A673 (cell line): ENCODE data around the gene CHPT1.

Source experiments
- CTCF ChIP-seq: fragments of 300-800, 200-600 bp; sonication (generic); conservative IDR thresholded peaks from 2 replicates; pipeline ENCODE4 v1.5.1; 2017; ENCODE audit warnings: low read depth, mild to moderate bottlenecking, antibody characterized with exemption, low read length, moderate library complexity, mixed read lengths
- EZH2 ChIP-seq: fragments of 200-600 bp; sonication (generic); IDR thresholded peaks from 2 replicates; pipeline ENCODE4 v1.6.1; 2017; ENCODE audit warnings: borderline replicate concordance, low read depth, mild to moderate bottlenecking, mixed read lengths, antibody characterized with exemption, low read length; ENCODE audit not compliant: poor library complexity, severe bottlenecking

DNA sequence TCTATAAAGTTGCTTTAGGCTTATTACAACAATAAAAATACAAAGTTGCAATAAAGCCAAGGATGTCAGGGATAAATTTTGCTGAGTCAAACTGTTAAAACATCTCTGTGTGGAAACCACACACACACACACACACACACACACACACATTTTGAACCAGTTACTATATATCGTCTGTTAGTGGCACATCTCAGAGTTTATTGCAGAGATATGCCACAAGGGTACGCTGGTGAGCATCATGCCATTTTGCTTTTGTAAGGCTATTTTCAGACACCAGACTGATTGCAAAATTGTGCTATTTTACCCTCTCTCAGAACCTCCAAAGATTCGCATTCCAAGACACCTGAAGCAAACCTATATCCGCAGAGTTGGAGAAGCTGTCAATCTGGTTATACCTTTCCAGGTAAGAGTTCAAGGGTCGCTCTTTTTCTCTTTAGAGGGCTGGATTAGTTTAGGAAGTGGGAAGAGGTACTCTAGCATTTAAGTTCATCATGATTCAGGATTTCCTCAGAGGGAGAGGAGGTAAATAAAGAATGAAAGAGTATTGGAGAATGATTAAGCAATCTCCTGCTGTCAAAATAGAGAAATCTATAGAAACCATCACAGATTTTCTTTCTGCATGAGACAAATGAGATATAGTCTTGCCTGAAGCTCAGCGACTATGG, 27.3 kb upstream of the CHPT1 start:
- TF ChIP-seq CTCF (peak; percentile 75), EZH2 (no peak)
